Activated T-cell treated with anti-CD3 and anti-CD28 coated beads, Interleukin-2, amount 50 U/mL, for 1 hour (primary cell): ENCODE measurements around the gene FNDC3A.
"Not testable (repeated sequence)": the region's sequence is repeated elsewhere in the genome, so short reads cannot be mapped to it uniquely, and the experiment has no call there.

ENCODE experiments used
- DNase-seq: peaks from one replicate; pipeline ENCODE4 v3.0.0-alpha.2; 2020

The FNDC3A gene

DNA sequence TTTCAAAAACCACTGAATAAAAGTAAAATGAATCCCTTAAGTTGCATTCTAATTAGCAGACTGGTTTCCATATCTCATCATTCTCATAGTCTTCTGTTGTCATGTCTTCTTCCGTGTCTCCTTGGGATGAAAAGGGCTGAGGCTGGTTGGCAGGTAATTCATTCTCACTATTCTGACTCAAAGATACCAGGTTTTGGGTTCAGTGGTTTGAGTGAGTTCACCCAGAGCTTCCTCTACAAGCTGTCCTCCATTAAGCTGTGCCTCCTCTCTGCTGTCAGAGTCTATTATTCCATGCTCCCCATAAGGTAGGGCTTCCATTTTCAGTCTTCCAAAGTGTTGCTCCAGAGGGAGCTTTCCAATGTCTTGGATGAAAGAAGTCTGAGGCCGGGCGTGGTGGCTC, 68.3 kb downstream of the FNDC3A start:
- no peak for DNase-seq

DNA sequence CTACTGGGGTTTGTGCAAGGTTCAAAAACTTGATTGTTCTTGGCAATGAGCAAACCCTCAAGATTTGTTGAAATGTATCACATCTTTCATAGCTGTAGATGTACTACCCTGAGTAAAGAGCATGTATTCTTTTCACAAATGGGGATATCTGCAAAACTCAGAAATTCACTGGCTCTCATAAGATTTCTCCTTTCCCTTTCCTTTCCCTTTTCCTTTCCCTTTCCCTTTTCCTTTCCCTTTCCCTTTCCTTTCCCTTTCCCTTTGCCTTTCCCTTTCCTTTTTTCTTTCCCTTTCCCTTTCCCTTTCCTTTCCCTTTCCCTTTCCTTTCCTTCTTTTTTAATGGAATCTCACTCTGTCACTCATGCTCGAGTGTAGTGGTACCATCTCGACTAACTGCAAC, 69.1 kb downstream of the FNDC3A start:
- no peak for DNase-seq

- DNase-seq: no peak
These were observed 70.3 kb downstream of the FNDC3A start for GRCh38 chr13:49046002-49046401.

DNA sequence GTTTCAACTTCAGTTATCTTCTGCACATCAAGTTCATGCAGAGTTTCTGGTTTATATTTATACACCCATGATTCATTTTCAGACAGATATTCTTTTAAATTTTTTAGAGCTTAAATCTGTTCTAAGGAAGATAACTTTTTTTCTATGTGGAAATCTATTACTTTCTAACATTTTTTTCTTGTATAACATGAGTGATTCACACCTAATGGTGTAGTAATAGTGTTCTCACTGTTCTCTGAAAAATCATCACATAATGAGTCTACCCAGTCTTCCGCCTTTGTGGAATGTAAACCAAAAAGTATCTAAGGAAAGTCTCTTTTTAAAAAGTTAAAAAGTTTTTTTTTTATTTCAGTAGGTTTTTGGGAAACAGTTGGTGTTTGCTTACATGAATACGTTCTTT, 70.8 kb downstream of the FNDC3A start:
- no peak for DNase-seq

DNA sequence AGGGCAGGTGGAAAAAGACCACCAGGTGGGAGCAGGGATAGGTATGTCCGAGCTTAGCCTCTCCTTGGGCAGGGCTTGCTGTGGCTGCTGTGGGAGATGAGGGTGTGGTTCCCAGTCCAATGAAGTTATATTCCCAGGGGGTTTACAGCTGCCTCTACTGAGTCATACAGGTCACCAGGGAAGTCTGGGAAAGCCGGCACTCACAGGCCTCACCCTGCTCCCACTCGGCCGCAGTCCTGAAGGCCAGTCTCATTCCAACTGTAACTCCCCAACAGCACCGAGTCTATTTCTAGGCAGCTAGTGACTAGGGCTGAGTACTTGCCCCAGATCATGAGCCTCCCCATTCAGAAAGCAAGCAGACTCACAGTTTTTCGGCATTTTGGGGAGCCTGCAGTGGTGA, 77.1 kb downstream of the FNDC3A start:
- no peak for DNase-seq

- DNase-seq: no peak
These were observed 77.5 kb downstream of the FNDC3A start for GRCh38 chr13:49053215-49053614.

GRCh38 chr13:49053906-49054305, 78.2 kb downstream of the FNDC3A start:
- no peak for DNase-seq

- no peak for DNase-seq
These were observed 79.3 kb downstream of the FNDC3A start for GRCh38 chr13:49055021-49055420.

DNA sequence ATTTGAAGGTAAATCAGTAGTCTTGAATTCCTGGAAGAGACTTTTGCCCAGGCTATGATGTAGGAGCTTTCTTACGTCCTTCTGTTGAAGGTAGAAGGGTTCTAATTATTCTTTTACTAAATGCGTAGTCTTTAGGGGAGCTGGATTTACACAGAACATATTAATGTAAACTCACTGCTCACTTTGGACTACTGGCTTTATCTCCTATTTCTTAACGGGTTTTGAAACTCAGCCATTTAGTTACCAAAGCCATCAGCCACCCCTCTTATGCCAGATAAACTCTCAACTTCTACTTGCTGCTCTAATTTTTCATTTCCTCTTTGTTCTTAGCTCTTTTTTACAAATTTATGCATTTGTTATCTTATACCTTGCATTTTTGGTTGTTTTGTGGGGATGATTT, 81.5 kb downstream of the FNDC3A start:
- no peak for DNase-seq

- no peak for DNase-seq
These were observed 83.0 kb downstream of the FNDC3A start for GRCh38 chr13:49058761-49059160.

DNA sequence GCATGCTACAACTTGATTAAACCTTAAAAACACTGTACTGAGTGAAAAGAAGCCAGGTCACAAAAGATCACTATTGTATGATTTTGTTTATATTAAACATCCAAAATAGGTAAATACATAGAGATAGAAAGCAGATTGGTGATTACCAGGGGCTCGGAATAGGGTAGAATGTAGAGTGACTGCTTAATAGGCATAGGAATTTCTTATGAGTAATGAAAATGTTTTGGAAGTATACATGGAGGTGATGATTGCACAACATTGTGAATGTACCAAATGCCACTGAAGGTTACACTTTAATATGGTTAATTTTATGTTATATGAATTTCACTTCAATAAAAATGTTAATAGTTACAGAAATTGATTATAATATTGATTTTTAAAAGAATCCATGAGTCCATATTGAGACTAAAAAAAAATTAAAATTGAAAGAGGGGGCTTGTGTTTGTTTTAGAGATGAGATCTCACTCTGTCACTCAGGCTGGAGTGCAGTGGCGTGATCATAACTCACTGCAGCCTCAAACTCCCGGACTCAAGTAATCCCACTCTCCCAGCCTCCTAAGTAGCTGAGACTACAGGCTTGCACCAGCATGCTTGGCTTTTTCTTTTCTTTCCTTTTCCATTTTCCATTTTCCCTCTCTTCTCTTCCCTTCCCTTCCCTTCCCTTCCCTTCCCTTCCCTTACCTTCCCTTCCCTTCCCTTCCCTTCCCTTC, 85.1 kb downstream of the FNDC3A start:
- no peak for DNase-seq

DNA sequence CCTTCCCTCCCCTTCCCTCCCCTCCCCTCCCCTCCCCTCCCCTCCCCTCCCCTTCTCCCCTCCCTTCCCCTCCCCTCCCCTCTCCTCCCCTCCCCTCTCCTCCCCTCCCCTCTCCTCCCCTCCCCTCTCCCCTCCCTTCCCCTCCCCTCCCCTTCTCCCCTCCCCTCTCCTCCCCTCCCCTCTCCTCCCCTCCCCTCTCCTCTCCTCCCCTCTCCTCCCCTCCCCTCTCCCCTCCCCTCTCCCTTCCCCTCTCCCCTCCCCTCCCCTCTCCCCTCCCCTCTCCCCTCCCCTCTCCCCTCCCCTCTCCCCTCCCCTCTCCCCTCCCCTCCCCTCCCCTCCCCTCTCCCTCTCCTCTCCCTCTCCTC, 85.7 kb downstream of the FNDC3A start:
- DNase-seq: not testable (repeated sequence)

DNA sequence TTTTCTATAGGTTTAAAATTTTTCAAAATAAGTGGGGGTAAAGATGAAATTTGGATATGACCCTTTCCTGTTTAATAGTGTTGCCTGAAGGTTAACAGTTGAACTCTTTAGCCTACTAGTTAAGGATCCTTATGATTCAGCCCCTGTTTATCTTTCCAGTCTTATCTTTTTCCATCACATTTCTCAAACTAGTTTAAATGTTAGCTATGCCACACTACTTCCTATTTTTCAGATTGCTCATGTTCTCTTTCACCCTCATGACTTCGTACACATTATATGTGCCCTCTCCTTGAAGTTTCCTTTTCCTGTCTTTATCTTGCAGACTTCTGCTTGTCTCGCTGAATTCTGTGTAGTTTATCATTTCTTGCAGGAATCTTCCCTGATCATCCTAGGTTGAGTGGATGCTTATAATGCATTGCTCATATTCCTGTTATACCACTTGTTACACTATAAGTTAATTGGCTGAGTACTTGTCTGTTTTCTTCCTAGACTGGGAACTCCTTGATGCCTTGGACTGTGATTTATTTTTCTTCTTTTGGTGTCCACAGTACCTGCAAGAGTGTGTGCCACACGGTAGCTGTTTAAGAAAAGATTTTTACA, 86.7 kb downstream of the FNDC3A start:
- no peak for DNase-seq

- no peak for DNase-seq
These were observed 87.3 kb downstream of the FNDC3A start for GRCh38 chr13:49063011-49063410.

- DNase-seq: no peak
These were observed 87.8 kb downstream of the FNDC3A start for GRCh38 chr13:49063497-49063896.

DNA sequence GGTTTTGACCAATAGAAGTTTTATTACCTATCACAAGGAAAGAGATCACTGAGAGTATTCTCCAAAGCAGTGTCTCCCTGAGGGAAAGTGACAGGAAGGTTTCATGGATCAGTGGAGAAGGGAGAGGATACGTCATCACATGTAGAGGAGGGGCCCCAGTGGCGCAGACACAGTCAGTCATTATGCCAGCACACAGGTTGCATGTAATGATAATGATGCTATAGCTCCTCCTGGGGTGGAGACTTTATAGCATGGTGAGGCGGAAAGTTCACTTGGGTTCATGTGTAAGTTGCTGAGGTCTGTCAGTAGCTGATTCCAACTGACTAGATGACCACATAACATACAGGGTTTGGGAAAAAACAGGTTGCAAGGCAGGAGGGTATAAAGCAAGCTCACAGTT, 88.8 kb downstream of the FNDC3A start:
- DNase-seq: no peak

DNA sequence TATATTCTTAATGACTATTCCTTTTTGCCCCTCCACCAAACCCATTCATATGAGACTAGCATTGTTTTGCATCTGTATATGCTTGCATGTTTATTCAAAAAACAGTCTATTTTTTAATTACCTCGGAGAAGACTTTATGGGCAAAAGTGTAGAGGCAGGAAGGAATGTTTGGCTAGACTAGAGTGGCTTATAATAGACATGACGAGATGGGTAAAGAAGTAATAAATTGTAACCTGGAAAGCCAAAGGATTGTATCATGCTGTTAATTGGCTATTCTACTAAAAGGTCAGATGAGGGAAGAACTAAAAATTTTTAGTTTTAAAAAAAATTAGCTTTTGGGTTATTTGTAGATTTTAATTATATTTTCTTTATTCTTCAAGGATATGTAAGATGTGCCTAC, 91.1 kb downstream of the FNDC3A start:
- DNase-seq: no peak

GRCh38 chr13:49068498-49068897, 92.8 kb downstream of the FNDC3A start:
- DNase-seq: not testable (repeated sequence)

DNA sequence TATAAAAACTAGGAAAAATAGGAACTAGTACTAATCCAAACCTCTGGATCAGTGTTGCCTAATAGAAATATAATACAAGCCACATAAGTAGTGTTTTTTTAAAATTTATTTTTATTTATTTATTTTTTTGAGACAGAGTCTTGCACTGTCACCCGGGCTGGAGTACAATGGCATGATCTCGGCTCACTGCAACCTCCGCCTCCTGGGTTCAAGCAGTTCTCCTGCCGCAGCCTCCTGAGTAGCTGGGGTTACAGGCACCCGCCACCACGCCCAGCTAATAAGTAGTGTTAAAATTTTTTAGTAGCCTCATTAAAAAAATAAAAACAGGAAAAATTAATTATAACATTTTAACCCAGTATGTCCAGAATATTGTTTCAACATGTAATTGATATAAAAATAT, 94.3 kb downstream of the FNDC3A start:
- DNase-seq: not testable (repeated sequence)

DNA sequence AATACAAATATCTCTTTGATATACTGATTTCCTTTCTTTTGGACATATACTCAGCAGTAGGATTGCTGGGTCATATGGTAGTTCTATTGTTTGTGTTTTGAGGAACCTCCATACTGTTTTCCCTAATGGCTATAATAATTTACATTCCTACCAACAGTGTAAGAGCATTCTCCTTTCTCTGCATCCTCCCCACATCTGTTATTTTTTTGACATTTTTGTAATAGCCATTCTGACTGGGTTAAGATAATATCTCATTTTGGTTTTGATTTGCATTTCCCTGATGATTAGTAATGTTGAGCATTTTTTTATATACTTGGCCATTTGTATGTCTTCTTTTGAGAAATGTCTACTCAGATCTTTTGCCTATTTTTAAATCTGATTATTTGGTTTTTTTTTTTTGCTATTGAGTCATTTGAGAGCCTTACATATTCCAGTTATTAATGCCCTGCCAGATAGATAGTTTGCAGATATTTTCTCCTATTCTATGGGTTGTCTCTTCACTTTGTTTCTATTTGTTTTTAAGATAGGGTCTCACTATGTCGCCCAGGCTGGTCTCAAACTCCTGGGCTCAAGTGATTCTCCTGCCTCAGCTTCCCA, 95.7 kb downstream of the FNDC3A start:
- DNase-seq: no peak

DNA sequence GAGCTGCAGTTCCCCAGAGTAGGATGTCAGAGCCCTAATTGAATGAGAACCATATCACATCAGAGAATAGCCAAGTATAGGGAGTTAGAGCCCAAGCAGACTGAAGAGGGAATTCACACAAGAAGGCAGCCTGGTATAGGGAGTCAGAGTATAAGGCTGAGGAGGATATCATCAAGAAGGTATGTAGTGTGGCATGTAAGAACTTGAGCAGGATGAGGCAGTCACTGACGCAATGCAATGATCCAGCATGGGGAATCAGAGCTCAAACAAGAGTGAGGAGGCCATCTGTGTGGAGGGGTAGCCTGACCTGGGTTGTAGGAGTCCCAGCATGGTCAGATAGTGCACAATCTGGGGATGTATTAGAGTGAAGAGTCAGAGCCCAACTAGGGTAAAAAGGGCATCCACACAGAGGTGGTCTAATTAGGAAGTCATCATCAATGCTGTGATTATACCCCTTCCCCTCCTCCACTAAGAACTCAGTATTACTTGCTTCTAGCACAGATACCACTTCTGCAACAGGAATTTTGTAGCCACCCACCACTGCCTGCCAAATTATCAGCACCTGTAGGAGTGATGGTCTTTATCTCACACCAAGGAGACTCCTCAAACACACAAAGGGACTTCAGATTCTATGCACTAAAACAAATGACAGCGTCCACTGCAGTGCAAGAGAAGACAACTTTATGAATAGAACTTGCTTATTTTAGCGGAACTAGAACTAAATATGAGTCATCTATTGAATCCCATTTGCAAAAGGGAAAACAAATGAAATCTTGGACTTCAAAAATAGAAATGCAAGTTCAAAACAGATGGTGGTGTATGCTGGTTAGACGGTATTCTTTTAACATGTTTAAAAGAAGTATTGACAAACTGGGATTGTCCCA, 107.2 kb downstream of the FNDC3A start:
- DNase-seq: no peak

DNA sequence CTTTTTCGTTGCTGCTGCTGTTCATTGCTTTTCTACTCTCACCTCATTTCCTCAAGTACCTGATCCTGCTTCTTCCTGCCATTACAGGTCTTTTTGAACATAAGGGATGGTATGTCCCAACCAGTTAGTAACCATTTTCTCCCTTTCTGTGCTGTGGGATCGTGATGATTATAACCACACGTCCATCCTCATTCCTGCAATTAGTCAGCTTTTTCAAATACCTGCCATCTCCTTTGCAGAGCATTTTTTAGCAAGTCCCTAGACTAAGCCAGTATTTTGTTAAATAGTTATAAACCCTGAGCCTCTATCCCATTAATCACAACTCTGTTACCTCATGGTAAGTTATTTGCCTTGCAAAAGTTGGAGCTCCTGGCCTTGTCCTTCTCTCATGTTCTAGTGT, 109.2 kb downstream of the FNDC3A start:
- DNase-seq: no peak

DNA sequence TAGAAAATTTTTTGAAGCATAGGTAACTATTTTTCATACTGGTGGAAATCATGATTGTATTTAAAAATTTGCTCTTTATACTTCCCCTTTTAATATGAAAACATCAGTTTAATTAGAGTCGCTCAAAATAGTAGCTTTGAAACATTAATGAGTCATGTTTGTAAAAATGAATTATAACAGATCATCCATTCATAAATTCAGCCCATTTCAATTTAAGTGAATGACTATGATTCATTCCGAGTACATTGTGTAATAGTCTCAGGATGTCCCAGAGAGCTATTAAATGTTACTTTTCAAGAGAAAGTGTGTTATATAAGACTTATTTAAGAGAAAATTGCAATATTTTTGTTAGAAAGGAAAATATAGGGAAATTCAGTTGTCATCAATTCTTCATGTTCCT, 111.0 kb downstream of the FNDC3A start:
- no peak for DNase-seq

DNA sequence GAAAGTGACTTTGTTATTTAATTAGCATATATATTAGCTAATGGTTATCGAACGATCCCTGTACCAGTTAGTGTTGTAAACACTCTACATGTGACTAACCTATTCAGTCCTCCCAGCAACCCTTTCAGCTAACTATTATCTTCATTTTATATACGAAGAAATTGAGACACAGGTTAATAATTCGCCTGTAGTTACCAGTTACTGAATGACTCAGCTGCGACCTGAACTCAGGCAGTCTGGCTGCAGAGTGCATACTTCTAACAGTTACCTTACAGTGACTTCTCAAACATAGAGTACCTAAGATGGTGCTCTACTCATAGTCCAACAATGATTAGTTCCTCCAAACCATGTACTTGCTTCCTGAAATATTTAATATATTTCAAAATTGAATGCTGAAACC, 117.7 kb downstream of the FNDC3A start:
- no peak for DNase-seq
